Activated naive CD8-positive, alpha-beta T cell treated with anti-CD3 and anti-CD28 coated beads, Interleukin-2, amount 10 ng/mL, durations not matched to agents 7 days and 5 days (primary cell): ENCODE results near the gene GOT1. TPM values are rescaled to one million over a fixed set of nuclear protein-coding genes. Genes with fewer than 3 reads are reported as not detected.
A peak's percentile ranks its signal among the peaks of the same experiment; 100 is the strongest.

Experiments used
- ATAC-seq: fragments of 150-1000 bp; cut with Tn5 transposase; one replicate; pipeline ENCODE4 v1.10.0; 2021; ENCODE audit warnings: low read depth, moderate library complexity
- POLR2A ChIA-PET: fragments of 350-600 bp; sonication (Branson Sonifier 250); formaldehyde crosslinking; loops from one replicate; lab custom pipeline; 2021; ENCODE audit warnings: antibody characterized with exemption; lab: Charles Lee
- DNase-seq: peaks from one replicate; pipeline ENCODE4 v3.0.0; 2021
- H3K27ac Mint-ChIP-seq: one replicate; pipeline ENCODE4 v1.8.0; 2022; ENCODE audit warnings: mild to moderate bottlenecking, mixed read lengths
- H3K27me3 Mint-ChIP-seq: one replicate; pipeline ENCODE4 v1.8.0; 2022; ENCODE audit warnings: mild to moderate bottlenecking, moderate library complexity, mixed read lengths
- H3K36me3 Mint-ChIP-seq: one replicate; pipeline ENCODE4 v1.8.0; 2021; ENCODE audit warnings: mild to moderate bottlenecking, mixed read lengths
- H3K4me1 Mint-ChIP-seq: one replicate; pipeline ENCODE4 v1.8.0; 2021; ENCODE audit warnings: mixed read lengths
- H3K4me3 Mint-ChIP-seq: one replicate; pipeline ENCODE4 v1.8.0; 2022; ENCODE audit warnings: mild to moderate bottlenecking, moderate library complexity, mixed read lengths
- H3K9me3 Mint-ChIP-seq: one replicate; pipeline ENCODE4 v1.8.0; 2021; ENCODE audit warnings: mixed read lengths
- total RNA-seq, 2 experiments: library from RNA; stranded (reverse); gene quantifications; one replicate each; pipeline ENCODE4 v1.2.3, GENCODE V29; 2021

The GOT1 gene
- 10 to 100 TPM; 22.6 to 24.0 TPM for total RNA-seq

GRCh38 chr10:99430451-99431189 lies at the start of gene GOT1:
GOT1 (minus strand) TSS chr10:99430624; CDS start chr10:99430565, 59 bp downstream.
- POLR2A ChIA-PET = interaction anchor here (0.6 to 2.5 kb wide), 6 partner anchors 19 to 302 kb away, joined by 3 to 15 read pairs (median 5); partner anchors contain the start of genes COX15, CUTC and SLC25A28
- DNase-seq (peak; percentile 90), ATAC-seq (peak; percentile 97)
- Mint-ChIP-seq H3K4me1 (peaks cover 30% of the 10 kb centered on the region), H3K27ac (peak within 1 kb of the TSS; percentile 96), H3K27me3 (no peaks in the 10 kb centered on the region), H3K36me3 (peaks cover 6% of the 10 kb centered on the region), H3K4me3 (peak within 1 kb of the TSS; percentile 99), H3K9me3 (no peaks in the 10 kb centered on the region)

DNA sequence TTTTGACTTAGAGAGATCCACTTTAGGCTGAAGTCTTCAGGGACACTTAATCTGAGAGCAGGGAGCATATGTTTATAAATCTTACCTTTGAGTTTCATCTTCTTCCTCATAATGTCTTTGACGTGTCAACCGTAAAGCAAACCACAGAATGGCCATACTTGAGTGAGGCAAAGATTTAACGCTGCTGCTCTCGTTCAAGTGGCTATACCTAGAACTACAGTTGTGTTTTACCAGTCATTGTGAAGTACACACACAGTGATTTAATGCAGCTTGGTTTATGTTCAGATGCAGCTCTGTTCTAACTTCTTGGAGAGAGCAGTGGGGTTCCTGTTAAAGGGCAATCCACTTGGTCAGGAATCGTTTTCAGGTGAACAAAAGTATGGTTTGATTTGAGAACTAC lies 39.9 kb upstream of the GOT1 start:
- peaks cover 26% of the 10 kb centered on the region for H3K27me3 Mint-ChIP-seq

DNA sequence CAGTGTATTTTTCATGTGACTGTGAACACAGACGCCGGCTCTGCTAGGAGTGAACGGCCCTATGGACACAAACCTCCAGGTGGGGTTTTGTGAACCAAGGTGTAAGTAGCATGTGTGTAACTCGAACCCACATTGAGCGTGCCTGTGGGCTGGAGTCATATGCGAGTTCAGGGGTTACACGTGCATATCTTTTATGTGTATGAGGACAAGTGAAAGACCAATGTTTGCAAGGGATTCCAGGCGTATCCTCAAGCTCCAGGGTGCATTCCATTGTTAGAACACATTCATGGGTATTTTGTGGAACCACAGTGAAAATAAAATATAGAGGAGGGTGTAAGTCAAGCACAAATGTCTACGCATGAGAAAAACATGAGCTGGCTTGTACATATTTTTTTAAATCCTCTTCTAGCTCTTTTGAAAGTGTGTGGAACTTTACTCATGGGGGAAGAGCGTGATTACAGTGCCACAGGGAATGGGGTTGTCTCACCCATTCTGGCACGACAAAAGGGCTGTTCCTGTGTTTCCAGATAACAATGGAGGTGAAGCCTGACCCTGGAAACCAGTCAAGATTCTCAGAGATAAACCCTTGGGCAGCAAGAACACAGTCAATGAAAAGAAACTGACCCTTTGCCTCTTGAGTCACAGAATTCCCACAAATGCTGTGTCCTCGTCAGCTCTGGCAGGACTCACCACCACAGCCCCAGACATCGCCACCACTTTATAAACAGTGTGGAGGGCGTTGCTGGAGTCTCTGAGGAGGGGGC lies 37.0 kb upstream of the GOT1 start:
- H3K27me3 Mint-ChIP-seq = peaks cover 15% of the 10 kb centered on the region
- H3K4me1 Mint-ChIP-seq = no peaks in the 10 kb centered on the region
- POLR2A ChIA-PET = no interaction called here
- DNase-seq (no peak), ATAC-seq (no peak)
- no peaks in the 10 kb centered on the region for H3K9me3 Mint-ChIP-seq
- no peak overlapping the region for H3K27ac Mint-ChIP-seq
- H3K36me3 Mint-ChIP-seq = no peaks in the 10 kb centered on the region
- H3K4me3 Mint-ChIP-seq = no peak overlapping the region

More for the DNA sequence above, 39.9 kb upstream of the GOT1 start:
- ATAC-seq = no peak
- DNase-seq = no peak
- Mint-ChIP-seq H3K4me1 (no peaks in the 10 kb centered on the region), H3K9me3 (no peaks in the 10 kb centered on the region), H3K27ac (no peak overlapping the region), H3K36me3 (no peaks in the 10 kb centered on the region), H3K4me3 (no peak overlapping the region)
- POLR2A ChIA-PET = no interaction called here

DNA sequence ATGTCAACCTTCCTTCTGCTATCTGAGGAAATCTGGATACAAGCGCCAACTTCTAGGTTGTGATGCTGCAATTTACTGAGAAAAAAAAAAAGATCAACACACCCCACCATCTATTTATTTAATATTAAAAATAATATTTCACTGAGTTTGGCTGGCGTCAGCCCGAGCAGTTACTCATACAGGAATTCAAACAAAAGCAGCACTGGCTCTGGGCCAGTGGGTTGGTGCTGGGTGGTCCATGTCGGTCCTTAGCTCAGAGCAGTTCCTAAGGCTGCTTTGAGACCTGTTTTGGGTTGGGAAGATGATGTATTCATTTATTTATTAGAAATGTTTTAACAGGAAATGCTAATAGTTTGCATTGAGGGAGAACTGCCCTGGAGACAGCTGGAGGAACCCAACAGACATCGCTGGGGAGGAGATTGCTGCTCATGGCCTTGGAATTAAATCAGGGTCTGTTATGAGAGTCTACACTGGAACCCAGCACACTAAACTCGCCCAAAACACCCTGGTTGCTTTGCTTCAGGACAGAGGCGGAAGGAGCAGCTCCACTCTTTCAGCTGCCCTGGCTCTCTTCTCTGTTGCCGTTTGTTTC lies 36.3 kb upstream of the GOT1 start:
- Mint-ChIP-seq H3K27ac (no peak overlapping the region), H3K4me1 (no peaks in the 10 kb centered on the region), H3K4me3 (no peak overlapping the region), H3K27me3 (peaks cover 16% of the 10 kb centered on the region), H3K36me3 (no peaks in the 10 kb centered on the region), H3K9me3 (no peaks in the 10 kb centered on the region)
- ATAC-seq = no peak
- POLR2A ChIA-PET = no interaction called here
- no peak for DNase-seq

- no peaks in the 10 kb centered on the region for H3K9me3 Mint-ChIP-seq
- H3K36me3 Mint-ChIP-seq = no peaks in the 10 kb centered on the region
- POLR2A ChIA-PET = no interaction called here
- H3K27me3 Mint-ChIP-seq = peaks cover 40% of the 10 kb centered on the region
- no peak for DNase-seq
- no peak overlapping the region for H3K4me3 Mint-ChIP-seq
- no peaks in the 10 kb centered on the region for H3K4me1 Mint-ChIP-seq
- no peak for ATAC-seq
- no peak overlapping the region for H3K27ac Mint-ChIP-seq
These were observed 30.8 kb upstream of the GOT1 start for GRCh38 chr10:99461230-99461629.

- no peak overlapping the region for H3K4me3 Mint-ChIP-seq
- no peaks in the 10 kb centered on the region for H3K4me1 Mint-ChIP-seq
- H3K9me3 Mint-ChIP-seq = no peaks in the 10 kb centered on the region
- POLR2A ChIA-PET = no interaction called here
- no peak overlapping the region for H3K27ac Mint-ChIP-seq
- ATAC-seq (no peak), DNase-seq (no peak)
- peaks cover 43% of the 10 kb centered on the region for H3K27me3 Mint-ChIP-seq
- no peaks in the 10 kb centered on the region for H3K36me3 Mint-ChIP-seq
These were observed 29.6 kb upstream of the GOT1 start for GRCh38 chr10:99460070-99460469.

GRCh38 chr10:99459217-99459616 lies 28.8 kb upstream of the GOT1 start:
- ATAC-seq (no peak), DNase-seq (no peak)
- POLR2A ChIA-PET = no interaction called here
- Mint-ChIP-seq H3K36me3 (no peaks in the 10 kb centered on the region), H3K9me3 (no peaks in the 10 kb centered on the region), H3K4me3 (no peak overlapping the region), H3K27me3 (peaks cover 45% of the 10 kb centered on the region), H3K4me1 (no peaks in the 10 kb centered on the region), H3K27ac (no peak overlapping the region)

DNA sequence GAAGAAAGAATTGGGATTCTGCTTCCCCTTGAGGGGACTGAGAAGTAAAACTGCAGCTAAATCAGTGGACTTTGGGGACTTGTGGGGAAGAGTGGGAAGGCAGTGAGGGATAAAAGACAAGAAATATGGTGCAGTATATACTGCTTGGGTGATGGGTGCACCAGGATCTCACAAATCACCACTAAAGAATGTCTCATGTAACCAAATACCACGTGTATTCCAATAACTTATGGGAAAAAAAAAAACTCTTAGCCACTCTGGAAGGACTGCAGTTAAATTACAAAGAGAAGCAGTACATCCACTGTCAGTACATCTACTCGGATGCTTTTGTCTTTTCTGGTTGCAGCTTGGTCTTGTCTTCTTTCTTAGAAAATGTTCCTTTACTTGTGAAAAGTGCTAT lies 27.4 kb upstream of the GOT1 start:
- H3K4me3 Mint-ChIP-seq = no peak overlapping the region
- H3K4me1 Mint-ChIP-seq = no peaks in the 10 kb centered on the region
- ATAC-seq (no peak), DNase-seq (no peak)
- no peaks in the 10 kb centered on the region for H3K9me3 Mint-ChIP-seq
- H3K27me3 Mint-ChIP-seq = peaks cover 53% of the 10 kb centered on the region
- POLR2A ChIA-PET = no interaction called here
- H3K27ac Mint-ChIP-seq = no peak overlapping the region
- no peaks in the 10 kb centered on the region for H3K36me3 Mint-ChIP-seq

GRCh38 chr10:99456931-99457288 lies 26.5 kb upstream of the GOT1 start:
- Mint-ChIP-seq H3K9me3 (no peaks in the 10 kb centered on the region), H3K4me3 (no peak overlapping the region), H3K27me3 (peaks cover 55% of the 10 kb centered on the region), H3K27ac (no peak overlapping the region), H3K36me3 (no peaks in the 10 kb centered on the region), H3K4me1 (no peaks in the 10 kb centered on the region)
- POLR2A ChIA-PET = no interaction called here
- no peak for DNase-seq
- ATAC-seq = no peak

GRCh38 chr10:99456207-99456930 lies 25.9 kb upstream of the GOT1 start:
- peaks cover 55% of the 10 kb centered on the region for H3K27me3 Mint-ChIP-seq
- POLR2A ChIA-PET = no interaction called here
- no peak overlapping the region for H3K27ac Mint-ChIP-seq
- no peaks in the 10 kb centered on the region for H3K36me3 Mint-ChIP-seq
- H3K9me3 Mint-ChIP-seq = no peaks in the 10 kb centered on the region
- H3K4me1 Mint-ChIP-seq = no peaks in the 10 kb centered on the region
- DNase-seq (no peak), ATAC-seq (no peak)
- no peak overlapping the region for H3K4me3 Mint-ChIP-seq

GRCh38 chr10:99451981-99452380 lies 21.6 kb upstream of the GOT1 start:
- H3K27me3 Mint-ChIP-seq = peaks cover 41% of the 10 kb centered on the region
- no peak for DNase-seq
- H3K36me3 Mint-ChIP-seq = no peaks in the 10 kb centered on the region
- POLR2A ChIA-PET = no interaction called here
- no peaks in the 10 kb centered on the region for H3K9me3 Mint-ChIP-seq
- H3K4me3 Mint-ChIP-seq = no peak overlapping the region
- ATAC-seq = no peak
- H3K27ac Mint-ChIP-seq = no peak overlapping the region
- H3K4me1 Mint-ChIP-seq = no peaks in the 10 kb centered on the region

GRCh38 chr10:99451499-99451788 lies 21.0 kb upstream of the GOT1 start:
- Mint-ChIP-seq H3K36me3 (no peaks in the 10 kb centered on the region), H3K27ac (no peak overlapping the region), H3K9me3 (no peaks in the 10 kb centered on the region), H3K4me3 (no peak overlapping the region), H3K4me1 (no peaks in the 10 kb centered on the region), H3K27me3 (peaks cover 40% of the 10 kb centered on the region)
- no peak for ATAC-seq
- POLR2A ChIA-PET = no interaction called here
- DNase-seq = no peak

DNA sequence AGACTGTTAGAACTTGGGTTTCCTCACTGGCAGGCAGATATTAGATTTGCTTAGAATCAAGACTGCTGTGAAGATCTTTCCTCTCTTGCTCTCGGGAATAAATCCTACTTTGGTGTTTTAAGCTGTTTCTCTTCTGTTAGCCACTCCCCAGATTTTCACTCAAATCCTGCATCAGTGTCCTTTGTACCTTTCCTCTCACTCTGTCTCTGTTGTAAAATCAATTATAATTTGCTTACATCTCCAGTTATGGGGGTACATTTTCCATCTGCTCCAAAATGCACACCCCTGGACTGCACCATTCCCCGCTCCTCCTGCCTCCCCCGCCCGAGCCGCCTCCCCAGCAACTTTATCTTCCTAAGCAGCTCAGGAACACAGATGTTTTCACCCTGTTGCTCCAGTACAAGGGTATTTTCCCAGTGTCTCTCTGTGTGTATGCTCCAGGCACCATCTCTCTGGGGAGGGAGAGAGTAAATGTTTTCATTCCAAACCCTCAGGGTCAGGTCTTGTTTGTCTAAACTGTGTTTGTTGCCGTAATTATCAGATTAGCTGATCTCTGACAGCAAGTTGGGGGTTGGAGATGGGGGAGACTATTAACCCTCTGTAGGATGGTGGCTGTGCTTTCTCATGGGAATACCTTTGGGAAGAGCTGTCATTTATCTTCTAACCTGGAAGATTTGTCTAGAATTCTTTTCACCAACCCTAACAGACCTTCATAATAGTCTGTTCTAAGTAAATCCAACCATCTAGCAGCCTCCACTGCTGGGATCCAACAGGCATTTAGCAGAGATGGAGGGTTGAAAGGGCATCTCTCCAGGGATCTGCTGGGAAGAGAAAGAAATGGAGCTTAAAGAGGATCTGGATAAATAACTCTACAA lies 20.4 kb upstream of the GOT1 start:
- H3K36me3 Mint-ChIP-seq = no peaks in the 10 kb centered on the region
- no peak for ATAC-seq
- no peaks in the 10 kb centered on the region for H3K4me1 Mint-ChIP-seq
- no peak overlapping the region for H3K4me3 Mint-ChIP-seq
- POLR2A ChIA-PET = no interaction called here
- peaks cover 39% of the 10 kb centered on the region for H3K27me3 Mint-ChIP-seq
- H3K9me3 Mint-ChIP-seq = no peaks in the 10 kb centered on the region
- no peak overlapping the region for H3K27ac Mint-ChIP-seq
- DNase-seq = no peak
